H9 (cell line): ENCODE data around the gene FRAT1. TPM values are rescaled to one million over a fixed set of nuclear protein-coding genes. Genes with fewer than 3 reads are reported as not detected.
A peak's percentile ranks its signal among the peaks of the same experiment; 100 is the strongest.

Experiments
- DNase-seq: peaks from one replicate; pipeline ENCODE4 v3.0.0-alpha.2; 2017
- H2AFZ ChIP-seq: one replicate; pipeline ENCODE4 v1.6.1; 2013; ENCODE audit warnings: mild to moderate bottlenecking, low read length, control low read depth, moderate library complexity
- H2AK5ac ChIP-seq: 2 replicates; pipeline ENCODE4 v1.6.1; 2013; ENCODE audit warnings: low read length, control low read depth, mixed read lengths; ENCODE audit not compliant: insufficient read length
- H2BK120ac ChIP-seq: one replicate; pipeline ENCODE4 v1.6.1; 2013; ENCODE audit warnings: low read depth, mild to moderate bottlenecking, low read length, control low read depth, inconsistent platforms; ENCODE audit not compliant: poor library complexity, severe bottlenecking
- H2BK12ac ChIP-seq: 2 replicates; pipeline ENCODE4 v1.6.1; 2013; ENCODE audit warnings: low read length, control low read depth, mixed read lengths, low read depth; ENCODE audit not compliant: insufficient read length
- H2BK15ac ChIP-seq: 2 replicates; pipeline ENCODE4 v1.6.1; 2013; ENCODE audit warnings: low read depth, low read length, control low read depth
- H2BK20ac ChIP-seq: one replicate; pipeline ENCODE4 v1.6.1; 2013; ENCODE audit warnings: low read depth, mild to moderate bottlenecking, low read length, control low read depth, inconsistent platforms; ENCODE audit not compliant: poor library complexity, severe bottlenecking
- H2BK5ac ChIP-seq: 2 replicates; pipeline ENCODE4 v1.6.1; 2013; ENCODE audit warnings: low read length, control low read depth, mixed read lengths; ENCODE audit not compliant: insufficient read length
- H3K14ac ChIP-seq: 2 replicates; pipeline ENCODE4 v1.6.1; 2013; ENCODE audit warnings: low read length, control low read depth; ENCODE audit not compliant: insufficient read depth
- H3K18ac ChIP-seq: 2 replicates; pipeline ENCODE4 v1.6.1; 2013; ENCODE audit warnings: low read depth, mild to moderate bottlenecking, mixed read lengths, low read length, control low read depth; ENCODE audit not compliant: insufficient read length
- H3K23ac ChIP-seq: 2 replicates; pipeline ENCODE4 v1.6.1; 2013; ENCODE audit warnings: low read length, control low read depth, mixed read lengths, low read depth; ENCODE audit not compliant: insufficient read length
- H3K23me2 ChIP-seq: 2 replicates; pipeline ENCODE4 v1.6.1; 2013; ENCODE audit warnings: low read depth, mild to moderate bottlenecking, mixed read lengths, low read length, control low read depth; ENCODE audit not compliant: insufficient read length, poor library complexity, severe bottlenecking
- H3K27ac ChIP-seq: 2 replicates; pipeline ENCODE4 v1.5.1; 2013; ENCODE audit warnings: low read length, control low read depth, mixed read lengths, low read depth; ENCODE audit not compliant: insufficient read length
- H3K27me3 ChIP-seq: 2 replicates; pipeline ENCODE4 v1.6.1; 2013; ENCODE audit warnings: low read length, control low read depth, inconsistent platforms; ENCODE audit not compliant: insufficient read depth
- H3K4ac ChIP-seq: 2 replicates; pipeline ENCODE4 v1.6.1; 2013; ENCODE audit warnings: low read depth, mild to moderate bottlenecking, control low read depth, inconsistent platforms, low read length, moderate library complexity
- H3K4me1 ChIP-seq: 2 replicates; pipeline ENCODE4 v1.6.1; 2013; ENCODE audit warnings: low read length, control low read depth, inconsistent platforms; ENCODE audit not compliant: insufficient read depth
- H3K4me2 ChIP-seq: 2 replicates; pipeline ENCODE4 v1.6.1; 2013; ENCODE audit warnings: low read length, control low read depth, mixed read lengths; ENCODE audit not compliant: insufficient read length, insufficient read depth
- H3K56ac ChIP-seq: 2 replicates; pipeline ENCODE4 v1.6.1; 2013; ENCODE audit warnings: low read depth, mild to moderate bottlenecking, mixed read lengths, low read length, control low read depth; ENCODE audit not compliant: insufficient read length
- H3K79me1 ChIP-seq: 2 replicates; pipeline ENCODE4 v1.6.1; 2013; ENCODE audit warnings: low read depth, mild to moderate bottlenecking, moderate library complexity, low read length, control low read depth, inconsistent platforms; ENCODE audit not compliant: insufficient read depth, poor library complexity, severe bottlenecking
- H3K79me2 ChIP-seq: 2 replicates; pipeline ENCODE4 v1.6.1; 2013; ENCODE audit warnings: low read length, control low read depth, inconsistent platforms; ENCODE audit not compliant: insufficient read depth
- H3K9ac ChIP-seq: 2 replicates; pipeline ENCODE4 v1.6.1; 2013; ENCODE audit warnings: low read length, control low read depth, mixed read lengths; ENCODE audit not compliant: insufficient read length; ENCODE audit errors: extremely low read depth
- H3K9me3 ChIP-seq: one replicate; pipeline ENCODE4 v1.6.1; 2013; ENCODE audit warnings: low read depth, low read length, inconsistent platforms; ENCODE audit not compliant: control insufficient read depth
- H3T11ph ChIP-seq: one replicate; pipeline ENCODE4 v1.6.1; 2013; ENCODE audit warnings: mild to moderate bottlenecking, low read length, control low read depth, inconsistent platforms
- H4K20me1 ChIP-seq: one replicate; pipeline ENCODE4 v1.6.1; 2013; ENCODE audit not compliant: control insufficient read depth, insufficient read length, insufficient read depth
- H4K5ac ChIP-seq: 2 replicates; pipeline ENCODE4 v1.6.1; 2013; ENCODE audit warnings: low read depth, mild to moderate bottlenecking, mixed read lengths, low read length, control low read depth; ENCODE audit not compliant: insufficient read length
- H4K8ac ChIP-seq: replicated peaks from 2 replicates; pipeline ENCODE4 v1.6.1; 2013; ENCODE audit warnings: low read length, control low read depth, mixed read lengths, low read depth; ENCODE audit not compliant: insufficient read length
- H4K91ac ChIP-seq: 2 replicates; pipeline ENCODE4 v1.6.1; 2013; ENCODE audit warnings: low read depth, mild to moderate bottlenecking, moderate library complexity, mixed read lengths, low read length, control low read depth; ENCODE audit not compliant: insufficient read length
- H3K27ac Mint-ChIP-seq, 3 experiments: 2 replicates in 2 of 3; 3 replicates in 1 of 3; pipeline ENCODE4 v1.8.0; 2020 to 2021; ENCODE audit warnings: mixed read lengths in 3 of 3, mild to moderate bottlenecking in 1 of 3, moderate library complexity in 1 of 3
- H3K27me3 Mint-ChIP-seq: 2 replicates; pipeline ENCODE4 v1.8.0; 2021; ENCODE audit warnings: low read depth, mild to moderate bottlenecking, moderate library complexity, mixed read lengths
- H3K36me3 Mint-ChIP-seq, 3 experiments: 2 replicates in 2 of 3; 3 replicates in 1 of 3; pipeline ENCODE4 v1.8.0; 2020 to 2021; ENCODE audit warnings: low read depth in 3 of 3, mixed read lengths in 3 of 3; ENCODE audit not compliant: insufficient read depth in 1 of 3
- H3K4me1 Mint-ChIP-seq, 2 experiments: 2 replicates each; pipeline ENCODE4 v1.8.0; 2020; ENCODE audit warnings: mixed read lengths in 2 of 2
- H3K4me3 Mint-ChIP-seq, 2 experiments: 2 replicates in 1 of 2; 3 replicates in 1 of 2; pipeline ENCODE4 v1.8.0; 2020 to 2021; ENCODE audit warnings: mild to moderate bottlenecking in 2 of 2, mixed read lengths in 2 of 2, moderate library complexity in 1 of 2
- H3K9me3 Mint-ChIP-seq, 2 experiments: 2 replicates in 1 of 2; 3 replicates in 1 of 2; pipeline ENCODE4 v1.8.0; 2020; ENCODE audit warnings: mild to moderate bottlenecking in 2 of 2, mixed read lengths in 2 of 2, moderate library complexity in 1 of 2
- CTCF ChIP-seq: fragments of 200-600 bp; sonication (generic); conservative IDR thresholded peaks from 3 replicates; pipeline ENCODE4 v1.8.0; 2021; ENCODE audit warnings: antibody characterized with exemption, mild to moderate bottlenecking
- WGBS: extraction: QIAGEN DNeasy Blood & Tissue Kit; methylation state at CpG from one replicate; pipeline ENCODE4 v1.1.7; 2013; ENCODE audit warnings: missing lambda C conversion rate, low lambda C conversion rate, mixed read lengths; ENCODE audit not compliant: insufficient read length; ENCODE audit errors: extremely low coverage; 5-methylcytosine and 5-hydroxymethylcytosine counted together
- total RNA-seq: library from RNA; stranded (reverse); gene quantifications from 2 replicates; pipeline ENCODE4 v1.2.1, GENCODE V29; 2021

The FRAT1 gene
- total RNA-seq, 1 experiment from 2014 or later, result 7.3 TPM

DNA sequence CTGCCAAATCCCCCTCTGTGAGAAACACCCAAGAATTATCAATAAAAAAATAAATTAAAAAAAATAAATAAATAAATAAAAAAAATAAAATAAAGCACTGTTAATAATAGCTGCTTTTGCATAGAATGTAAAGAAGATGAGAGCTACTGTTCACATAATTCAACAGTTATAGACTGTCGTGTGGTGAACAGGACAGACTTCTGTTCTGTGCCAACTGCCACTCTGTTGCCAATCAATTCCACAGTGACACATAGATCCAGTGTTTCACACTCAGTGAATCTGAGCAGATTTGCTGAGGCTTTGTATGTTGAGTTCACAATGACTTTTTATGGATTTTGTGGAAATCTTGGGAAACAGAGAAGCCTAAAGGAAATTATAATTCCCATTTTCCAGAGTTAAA, 41.5 kb upstream of the FRAT1 start:
- H3K9ac ChIP-seq, result no peak overlapping the region
- H3K4me1 ChIP-seq, result no peaks in the 10 kb centered on the region
- H4K5ac ChIP-seq, result no peak overlapping the region
- no peaks in the 10 kb centered on the region for H3K9me3 ChIP-seq
- H2AFZ ChIP-seq, result no peak overlapping the region
- no peak overlapping the region for H3K14ac ChIP-seq
- no peaks in the 10 kb centered on the region; the same call in 1 of the 2 replicates for H3K27me3 Mint-ChIP-seq
- peaks cover 0 to 5% of the 10 kb centered on the region in 2 experiments; a peak in 1 of 5 replicates for H3K9me3 Mint-ChIP-seq
- no peak overlapping the region for H3K56ac ChIP-seq
- H2BK15ac ChIP-seq, result no peak overlapping the region
- H3K23me2 ChIP-seq, result no peaks in the 10 kb centered on the region
- no peak overlapping the region for H3K27ac Mint-ChIP-seq
- H3K4ac ChIP-seq, result no peak overlapping the region
- no peak overlapping the region for H3K4me2 ChIP-seq
- peaks cover 6% of the 10 kb centered on the region for H3K79me1 ChIP-seq
- H2BK120ac ChIP-seq, result no peak overlapping the region
- H3K27ac ChIP-seq, result no peak overlapping the region
- H3K79me2 ChIP-seq, result no peaks in the 10 kb centered on the region; the same call in 1 of the 2 replicates
- no peak overlapping the region for H2AK5ac ChIP-seq
- no peak overlapping the region for H4K8ac ChIP-seq
- no peak overlapping the region for H3K4me3 Mint-ChIP-seq
- H3K23ac ChIP-seq, result no peak overlapping the region
- H4K91ac ChIP-seq, result no peak overlapping the region
- H3K4me1 Mint-ChIP-seq, result peaks cover 0 to 6% of the 10 kb centered on the region in 2 experiments; a peak in 1 of 4 replicates
- TF ChIP-seq CTCF, result no peak
- no peak overlapping the region for H3K18ac ChIP-seq
- H2BK20ac ChIP-seq, result no peak overlapping the region
- H2BK12ac ChIP-seq, result peak overlapping the region; percentile 92
- no peaks in the 10 kb centered on the region for H4K20me1 ChIP-seq
- H3K27me3 ChIP-seq, result no peaks in the 10 kb centered on the region
- H3T11ph ChIP-seq, result no peak overlapping the region
- WGBS, result no CpG with 5 or more reads among the region's 1 CpG
- H2BK5ac ChIP-seq, result no peak overlapping the region
- H3K36me3 Mint-ChIP-seq, result peaks cover 0 to 12% (median 4%) of the 10 kb centered on the region in 3 experiments; a peak in 5 of 7 replicates
- no peak for DNase-seq
